Neural progenitor cell (in vitro differentiated cells): ENCODE results near the gene PDGFRB. TPM values are rescaled to one million over a fixed set of nuclear protein-coding genes. Genes with fewer than 3 reads are reported as not detected.

Experiments used
- DNase-seq: peaks from one replicate; pipeline ENCODE4 v3.0.0-alpha.2; 2016; ENCODE audit warnings: low spot score
- H2AFZ ChIP-seq: fragments of 200-600 bp; sonication (generic); replicated peaks from 2 replicates; pipeline ENCODE4 v1.6.1; 2016; ENCODE audit warnings: antibody characterized with exemption
- H3F3A ChIP-seq: fragments of 200-600 bp; sonication (generic); 2 replicates; pipeline ENCODE4 v1.6.1; 2016; ENCODE audit warnings: antibody characterized with exemption, low read depth
- H3K27ac ChIP-seq: fragments of 200-600 bp; sonication (generic); 2 replicates; pipeline ENCODE4 v1.5.1; 2016; ENCODE audit warnings: mild to moderate bottlenecking
- H3K27me3 ChIP-seq: fragments of 200-600 bp; sonication (generic); 2 replicates; pipeline ENCODE4 v1.6.1; 2016; ENCODE audit warnings: mild to moderate bottlenecking, moderate library complexity
- H3K36me3 ChIP-seq: fragments of 200-600 bp; sonication (generic); 2 replicates; pipeline ENCODE4 v1.5.1; 2016
- H3K4me1 ChIP-seq: fragments of 200-600 bp; sonication (generic); 2 replicates; pipeline ENCODE4 v1.6.1; 2016; ENCODE audit warnings: mixed run types
- H3K4me2 ChIP-seq: fragments of 200-600 bp; sonication (generic); 2 replicates; pipeline ENCODE4 v1.6.1; 2016
- H3K4me3 ChIP-seq: fragments of 200-600 bp; sonication (generic); 2 replicates; pipeline ENCODE4 v1.5.1; 2016
- H3K79me2 ChIP-seq: fragments of 200-600 bp; sonication (generic); 2 replicates; pipeline ENCODE4 v1.6.1; 2016; ENCODE audit warnings: low read depth
- H3K9ac ChIP-seq: fragments of 200-600 bp; sonication (generic); 2 replicates; pipeline ENCODE4 v1.6.1; 2016
- H3K9me3 ChIP-seq: fragments of 200-600 bp; sonication (generic); 2 replicates; pipeline ENCODE4 v1.5.1; 2016; ENCODE audit warnings: low read depth
- H4K20me1 ChIP-seq: fragments of 200-600 bp; sonication (generic); 2 replicates; pipeline ENCODE4 v1.6.1; 2016; ENCODE audit warnings: low read depth
- H3K27ac Mint-ChIP-seq: 3 replicates; pipeline ENCODE4 v1.8.0; 2021; ENCODE audit warnings: mixed read lengths
- H3K27me3 Mint-ChIP-seq: 2 replicates; pipeline ENCODE4 v1.8.0; 2022; ENCODE audit warnings: low read depth, mild to moderate bottlenecking, inconsistent platforms, moderate library complexity, mixed read lengths; ENCODE audit not compliant: insufficient read depth
- H3K36me3 Mint-ChIP-seq: 3 replicates; pipeline ENCODE4 v1.8.0; 2021; ENCODE audit warnings: mixed read lengths
- H3K4me1 Mint-ChIP-seq: 3 replicates; pipeline ENCODE4 v1.8.0; 2021; ENCODE audit warnings: mixed read lengths
- H3K4me3 Mint-ChIP-seq: 3 replicates; pipeline ENCODE4 v1.8.0; 2021; ENCODE audit warnings: mild to moderate bottlenecking, moderate library complexity, mixed read lengths
- H3K9me3 Mint-ChIP-seq: 3 replicates; pipeline ENCODE4 v1.8.0; 2020; ENCODE audit warnings: mixed read lengths
- CTCF ChIP-seq: fragments of 200-600 bp; sonication (generic); IDR thresholded peaks from 2 replicates; pipeline ENCODE4 v1.5.1; 2017; ENCODE audit warnings: antibody characterized with exemption, mild to moderate bottlenecking
- EZH2 ChIP-seq: fragments of 200-600 bp; sonication (generic); IDR thresholded peaks from 2 replicates; pipeline ENCODE4 v1.6.1; 2017; ENCODE audit warnings: antibody characterized with exemption, mild to moderate bottlenecking, moderate library complexity
- EZH2phosphoT487 ChIP-seq: fragments of 200-600 bp; sonication (generic); IDR thresholded peaks from 2 replicates; pipeline ENCODE4 v1.6.1; 2017; ENCODE audit warnings: antibody characterized with exemption
- total RNA-seq: library from RNA; depleted of rRNA; stranded (reverse); fragments of >200 nt; gene quantifications from 2 replicates; pipeline ENCODE4 v1.2.3, GENCODE V29; 2015; ENCODE audit warnings: low replicate concordance

PDGFRB gene
- total RNA-seq, 1 donor from 2014 or later, result 8.9 TPM

GRCh38 chr5:150146235-150146634 is 9.4 kb downstream of the PDGFRB start:
- no peak overlapping the region for H3K4me2 ChIP-seq

GRCh38 chr5:150144879-150145278 is 10.8 kb downstream of the PDGFRB start:
- Histone ChIP-seq H3K9ac (no peak overlapping the region), H2AFZ (no peak overlapping the region), H3F3A (peaks cover 7% of the 10 kb centered on the region), H3K4me3 (no peak overlapping the region), H4K20me1 (no peaks in the 10 kb centered on the region), H3K36me3 (no peaks in the 10 kb centered on the region), H3K27ac (no peak overlapping the region), H3K79me2 (no peaks in the 10 kb centered on the region), H3K4me1 (peaks cover 36% of the 10 kb centered on the region), H3K27me3 (no peaks in the 10 kb centered on the region), H3K9me3 (no peaks in the 10 kb centered on the region), H3K4me2 (peak overlapping the region; percentile 9)
- peaks cover 3% of the 10 kb centered on the region for H3K27me3 Mint-ChIP-seq
- peak overlapping the region; percentile 26 for H3K27ac Mint-ChIP-seq
- peaks cover 2% of the 10 kb centered on the region for H3K36me3 Mint-ChIP-seq
- no peak for DNase-seq
- TF ChIP-seq EZH2phosphoT487, result no peak
- no peak for TF ChIP-seq CTCF
- no peak for TF ChIP-seq EZH2
- no peaks in the 10 kb centered on the region for H3K9me3 Mint-ChIP-seq
- H3K4me1 Mint-ChIP-seq, result peaks cover 62% of the 10 kb centered on the region
- peak overlapping the region; percentile 2 for H3K4me3 Mint-ChIP-seq

More at GRCh38 chr5:150146235-150146634, 9.4 kb downstream of the PDGFRB start:
- Histone ChIP-seq H3K79me2 (no peaks in the 10 kb centered on the region), H3K4me1 (peaks cover 32% of the 10 kb centered on the region), H3K9ac (no peak overlapping the region), H4K20me1 (no peaks in the 10 kb centered on the region), H3K4me3 (no peak overlapping the region), H3K36me3 (no peaks in the 10 kb centered on the region), H3K27me3 (no peaks in the 10 kb centered on the region), H3K9me3 (no peaks in the 10 kb centered on the region), H3K27ac (no peak overlapping the region), H2AFZ (no peak overlapping the region), H3F3A (peaks cover 6% of the 10 kb centered on the region)
- no peak overlapping the region for H3K4me3 Mint-ChIP-seq
- H3K27me3 Mint-ChIP-seq, result peaks cover 5% of the 10 kb centered on the region
- H3K36me3 Mint-ChIP-seq, result peaks cover 2% of the 10 kb centered on the region
- no peak for DNase-seq
- TF ChIP-seq CTCF, result no peak
- no peak for TF ChIP-seq EZH2
- TF ChIP-seq EZH2phosphoT487, result no peak
- H3K4me1 Mint-ChIP-seq, result peaks cover 54% of the 10 kb centered on the region
- no peaks in the 10 kb centered on the region for H3K9me3 Mint-ChIP-seq
- H3K27ac Mint-ChIP-seq, result peak overlapping the region; percentile 62

- H3K9me3 Mint-ChIP-seq, result no peaks in the 10 kb centered on the region
- H3K27me3 Mint-ChIP-seq, result peaks cover 3% of the 10 kb centered on the region
- H3K36me3 ChIP-seq, result no peaks in the 10 kb centered on the region
- H3F3A ChIP-seq, result peaks cover 7% of the 10 kb centered on the region
- DNase-seq, result no peak
- no peak overlapping the region for H3K4me3 ChIP-seq
- peak overlapping the region; percentile 15 for H2AFZ ChIP-seq
- TF ChIP-seq CTCF, result no peak
- no peak for TF ChIP-seq EZH2
- no peak for TF ChIP-seq EZH2phosphoT487
- peaks cover 65% of the 10 kb centered on the region for H3K4me1 Mint-ChIP-seq
- H3K4me2 ChIP-seq, result peak overlapping the region; percentile 30
- no peaks in the 10 kb centered on the region for H3K79me2 ChIP-seq
- no peaks in the 10 kb centered on the region for H3K9me3 ChIP-seq
- no peak overlapping the region for H3K27ac ChIP-seq
- no peak overlapping the region for H3K4me3 Mint-ChIP-seq
- H3K9ac ChIP-seq, result no peak overlapping the region
- no peaks in the 10 kb centered on the region for H4K20me1 ChIP-seq
- H3K27me3 ChIP-seq, result no peaks in the 10 kb centered on the region
- H3K27ac Mint-ChIP-seq, result peak overlapping the region; percentile 69
- H3K4me1 ChIP-seq, result peaks cover 38% of the 10 kb centered on the region
- H3K36me3 Mint-ChIP-seq, result peaks cover 2% of the 10 kb centered on the region
These were observed 11.3 kb downstream of the PDGFRB start for GRCh38 chr5:150144246-150144801.
